B cell (primary cell): Measurements from ENCODE around the gene PGA5.

Experiments
- CTCF ChIP-seq: fragments of 200-600 bp; IDR thresholded peaks from one replicate; pipeline ENCODE4 v1.8.0; 2022; ENCODE audit warnings: antibody characterized with exemption, mild to moderate bottlenecking
- EZH2 ChIP-seq: IDR thresholded peaks from 2 replicates; pipeline ENCODE4 v1.6.1; 2012; ENCODE audit warnings: borderline replicate concordance, low read depth, mild to moderate bottlenecking, moderate library complexity, low read length; ENCODE audit not compliant: insufficient read depth, poor library complexity, severe bottlenecking

GRCh38 chr11:61272731-61273130 is 31.8 kb downstream of the PGA5 start:
- TF ChIP-seq CTCF: no peak
- TF ChIP-seq EZH2: no peak
